Measurements from ENCODE around the gene PROSER2. TPM values are rescaled to one million over a fixed set of nuclear protein-coding genes. Genes with fewer than 3 reads are reported as not detected.

Gene PROSER2
- total RNA-seq, 1 experiment from 2014 or later: 10.6 TPM

GRCh38 chr10:11782793-11783557 is 40.2 kb upstream of the PROSER2 start:
- Histone ChIP-seq H3K4me1 (ENCODE audit: insufficient read depth, low read length) (no peaks in the 10 kb centered on the region), H3K56ac (ENCODE audit: insufficient read length, low read depth, low read length) (no peak overlapping the region), H3K9me3 (ENCODE audit: control insufficient read depth, low read depth, low read length) (no peaks in the 10 kb centered on the region), H4K5ac (ENCODE audit: insufficient read length, low read depth, low read length) (no peak overlapping the region), H3K23me2 (ENCODE audit: insufficient read length, low read depth, low read length, poor library complexity, severe bottlenecking) (no peaks in the 10 kb centered on the region), H3K4me2 (ENCODE audit: insufficient read depth, insufficient read length, low read length) (no peak overlapping the region), H2BK12ac (ENCODE audit: insufficient read length, low read depth, low read length) (no peak overlapping the region), H2AFZ (ENCODE audit: low read length) (no peak overlapping the region), H3K4ac (ENCODE audit: low read depth, low read length) (no peak overlapping the region), H3K23ac (ENCODE audit: insufficient read length, low read depth, low read length) (no peak overlapping the region), H3K9ac (ENCODE audit: extremely low read depth, insufficient read length, low read length) (no peak overlapping the region), H3K79me2 (ENCODE audit: insufficient read depth, low read length) (no peaks in the 10 kb centered on the region), H3K14ac (ENCODE audit: insufficient read depth, low read length) (no peak overlapping the region), H2BK5ac (ENCODE audit: insufficient read length, low read length) (no peak overlapping the region), H4K20me1 (ENCODE audit: control insufficient read depth, insufficient read depth, insufficient read length) (no peaks in the 10 kb centered on the region), H2AK5ac (ENCODE audit: insufficient read length, low read length) (no peak overlapping the region), H2BK15ac (ENCODE audit: low read depth, low read length) (no peak overlapping the region), H2BK120ac (ENCODE audit: low read depth, low read length, poor library complexity, severe bottlenecking) (no peak overlapping the region), H3K27me3 (ENCODE audit: insufficient read depth, low read length) (no peaks in the 10 kb centered on the region), H3K79me1 (ENCODE audit: insufficient read depth, low read depth, low read length, poor library complexity, severe bottlenecking) (no peaks in the 10 kb centered on the region), H4K8ac (replicated peaks; ENCODE audit: insufficient read length, low read depth, low read length) (no peak overlapping the region), H2BK20ac (ENCODE audit: low read depth, low read length, poor library complexity, severe bottlenecking) (no peak overlapping the region), H4K91ac (ENCODE audit: insufficient read length, low read depth, low read length) (no peak overlapping the region), H3K18ac (ENCODE audit: insufficient read length, low read depth, low read length) (no peak overlapping the region), H3K27ac (ENCODE audit: insufficient read length, low read depth, low read length) (no peak overlapping the region), H3T11ph (ENCODE audit: low read length) (no peak overlapping the region)
- Mint-ChIP-seq H3K4me3 (no peak overlapping the region), H3K27ac (no peak overlapping the region), H3K36me3 (ENCODE audit: insufficient read depth in 1 of 3, low read depth in 3 of 3) (no peaks in the 10 kb centered on the region), H3K9me3 (peaks cover 0 to 4% of the 10 kb centered on the region in 2 experiments; a peak in 3 of 5 replicates), H3K4me1 (peaks cover 6 to 7% of the 10 kb centered on the region in 2 experiments; a peak in 2 of 4 replicates), H3K27me3 (ENCODE audit: low read depth) (no peaks in the 10 kb centered on the region; the same call in none of the 2 replicates)
- WGBS (ENCODE audit: extremely low coverage, insufficient read length, low lambda C conversion rate): no CpG with 5 or more reads among the region's 18 CpGs
- peak; percentile 80 for TF ChIP-seq CTCF (conservative IDR thresholded peaks at IDR 0.05)
- DNase-seq: no peak
